AG10803 (cell line): ENCODE measurements around the gene CROCC2.

Experiments
- DNase-seq: peaks from one replicate; pipeline ENCODE4 v3.0.0; 2010; ENCODE audit warnings: low read depth
- H3K4me3 ChIP-seq: 2 replicates; pipeline ENCODE4 v1.5.1; 2011; ENCODE audit warnings: mild to moderate bottlenecking, low read length, control low read depth
- CTCF ChIP-seq: conservative IDR thresholded peaks from 2 replicates; pipeline ENCODE4 v1.5.1; 2011; ENCODE audit warnings: mild to moderate bottlenecking, low read length, control low read depth, inconsistent platforms

The CROCC2 gene

DNA sequence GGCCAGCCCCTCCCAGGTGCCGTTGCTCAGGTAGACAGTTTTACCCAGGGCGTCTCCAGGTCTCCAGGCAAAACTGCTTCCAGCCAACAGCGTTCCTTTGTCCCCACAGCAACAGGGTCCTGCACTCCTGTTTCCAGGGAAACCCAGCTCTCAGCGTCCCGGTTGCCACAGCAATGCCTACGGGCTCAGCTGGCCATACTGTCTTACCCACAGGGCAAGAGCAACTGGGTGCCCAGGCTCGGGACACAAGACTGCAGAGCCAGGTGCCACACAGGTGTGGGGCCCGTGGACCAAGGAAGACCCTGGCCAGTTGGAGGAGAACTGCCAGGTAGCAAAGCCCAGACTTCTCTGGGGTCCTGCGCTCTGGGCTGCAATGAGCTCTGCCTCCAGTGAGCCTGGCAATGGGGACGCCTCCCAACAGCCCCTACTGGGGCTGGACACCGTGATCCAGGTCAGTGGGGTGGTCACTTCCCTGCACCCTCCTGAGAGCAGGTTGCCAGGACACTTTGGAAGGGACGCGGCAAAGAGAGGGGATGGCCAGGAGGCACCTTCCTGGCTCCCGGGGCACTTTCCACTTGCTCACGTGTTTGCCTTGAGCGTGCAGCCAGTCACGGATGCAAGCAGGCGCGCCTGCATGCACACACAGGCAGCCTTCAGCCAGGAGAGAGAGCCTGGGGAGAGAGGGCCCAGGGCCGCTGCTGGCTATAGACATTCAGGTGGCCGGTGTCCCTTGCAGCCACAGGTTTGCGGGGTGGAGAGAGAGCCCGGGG lies at the start of gene CROCC2:
Gene CROCC2 (plus strand): TSS at position 196 of the 770 bp plus-strand sequence. CDS start 178 bp downstream, at position 374.
- H3K4me3 ChIP-seq, result no peak within 1 kb of the TSS
- no peak for TF ChIP-seq CTCF
- no peak for DNase-seq

DNA sequence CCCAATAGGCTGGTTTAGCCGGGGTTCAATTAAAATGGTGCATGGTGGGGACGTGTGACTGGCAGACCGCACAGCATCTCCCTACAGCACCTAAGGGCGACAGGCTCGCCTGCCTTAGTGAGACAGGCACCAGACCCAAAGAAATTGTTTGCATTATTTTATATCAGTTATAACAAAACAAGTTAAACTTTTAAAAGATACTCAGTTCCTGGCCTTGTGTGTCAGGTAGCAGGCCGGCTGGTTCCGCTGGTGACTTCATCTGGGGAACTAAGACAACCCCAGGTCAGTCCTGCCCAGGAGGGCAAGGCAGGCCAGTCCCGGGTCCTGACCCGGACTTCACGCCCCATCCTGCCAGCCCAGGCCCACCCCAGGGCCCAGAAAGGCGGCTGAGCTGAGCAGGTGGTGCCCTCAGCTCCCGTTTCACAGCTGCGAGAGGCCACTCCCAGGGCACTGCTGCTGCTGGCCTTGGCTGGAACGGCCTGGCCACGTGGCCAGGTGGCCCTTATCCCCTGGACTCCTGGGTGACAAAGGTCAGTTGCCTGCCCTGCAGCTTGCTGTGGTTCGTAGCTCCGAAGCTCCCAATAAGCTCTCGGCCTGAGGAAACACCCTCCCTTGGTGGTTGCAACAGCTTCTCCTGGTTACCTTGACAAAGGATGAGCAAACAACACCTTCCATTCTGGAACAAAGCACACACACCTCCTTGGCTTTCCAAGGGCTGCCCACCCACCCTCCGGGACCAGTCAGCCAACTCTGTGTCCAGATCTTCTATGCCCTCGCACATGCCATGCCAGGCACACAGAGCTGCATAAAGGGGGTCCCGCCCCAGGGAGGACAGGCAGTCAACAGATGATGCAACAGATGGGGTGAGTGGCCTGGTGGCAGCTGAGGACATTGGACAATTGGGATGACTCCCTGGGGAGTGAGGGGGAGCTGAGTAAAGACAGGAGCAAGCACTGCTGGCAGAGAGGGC lies 48.8 kb upstream of the CROCC2 start:
- no peak overlapping the region for H3K4me3 ChIP-seq
- no peak for DNase-seq
- no peak for TF ChIP-seq CTCF

DNA sequence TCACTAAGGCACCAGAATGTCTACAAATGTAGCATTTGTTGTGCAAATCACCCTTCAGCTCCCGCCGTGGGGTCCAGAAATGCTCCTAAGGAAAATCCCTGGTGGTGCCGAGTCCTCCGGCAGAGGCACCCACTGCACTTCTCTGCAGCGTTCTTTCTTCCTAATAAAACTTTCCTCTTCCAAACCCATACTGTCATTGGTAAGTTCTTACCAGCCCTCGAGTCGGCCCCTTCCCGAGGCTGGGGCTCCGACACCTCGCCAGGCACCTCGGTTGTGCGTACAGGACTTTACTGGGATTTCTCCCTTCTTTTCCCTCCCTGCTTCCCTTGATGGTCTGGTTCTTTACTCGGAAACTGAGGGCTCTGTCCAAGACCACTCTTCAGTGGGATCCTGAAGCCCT lies 47.8 kb upstream of the CROCC2 start:
- no peak for DNase-seq
- no peak for TF ChIP-seq CTCF
- no peak overlapping the region for H3K4me3 ChIP-seq

- no peak overlapping the region for H3K4me3 ChIP-seq
- DNase-seq, result no peak
- TF ChIP-seq CTCF, result no peak
Observed at GRCh38 chr2:240858871-240859270, 47.3 kb upstream of the CROCC2 start.

DNA sequence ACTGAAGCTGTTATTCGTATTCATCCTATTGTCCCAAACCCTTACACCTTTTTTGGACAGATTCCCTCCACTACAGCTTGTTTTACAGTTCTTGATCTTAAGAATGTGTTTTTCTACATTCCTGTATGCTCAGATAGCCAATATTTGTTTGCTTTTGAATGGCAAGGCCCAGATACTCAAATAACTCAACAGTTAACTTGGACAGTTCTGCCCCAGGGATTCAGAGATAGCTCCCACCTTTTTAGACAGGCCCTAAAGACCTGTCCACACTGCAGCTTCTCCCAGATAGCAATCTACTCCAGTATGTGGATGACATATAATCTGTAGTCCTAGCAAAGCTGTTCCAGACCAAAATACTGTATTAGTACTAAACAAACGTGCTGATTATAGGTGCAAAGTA lies 44.6 kb upstream of the CROCC2 start:
- DNase-seq, result no peak
- no peak for TF ChIP-seq CTCF
- no peak overlapping the region for H3K4me3 ChIP-seq

DNA sequence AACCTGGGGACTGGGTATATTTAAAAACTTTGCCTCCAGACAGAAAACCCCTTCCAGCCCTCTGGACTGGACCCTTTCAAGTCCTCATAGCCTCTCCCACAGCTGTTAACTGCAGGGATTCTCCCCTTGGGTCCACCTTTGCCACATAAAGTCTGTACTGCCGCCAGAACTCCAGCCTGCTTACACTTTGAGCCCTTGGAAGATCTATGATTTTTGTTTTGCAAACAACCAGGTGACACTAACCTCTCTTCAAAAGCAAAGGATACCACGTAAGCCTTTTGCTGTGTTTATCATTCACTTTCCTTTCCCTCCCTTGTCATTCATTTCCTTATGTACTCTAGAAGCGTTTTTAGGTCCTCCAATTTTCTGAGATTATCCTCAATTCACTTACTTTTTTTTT lies 41.7 kb upstream of the CROCC2 start:
- no peak for TF ChIP-seq CTCF
- no peak for DNase-seq
- H3K4me3 ChIP-seq, result no peak overlapping the region
